Measurements from ENCODE around the gene ZNF541. TPM values are rescaled to one million over a fixed set of nuclear protein-coding genes. Genes with fewer than 3 reads are reported as not detected.
"Not testable (repeated sequence)": the region's sequence is repeated elsewhere in the genome, so short reads cannot be mapped to it uniquely, and the experiment has no call there.

ZNF541 gene
- total RNA-seq, 1 donor from 2014 or later = 0.99 TPM

GRCh38 chr19:47595944-47596343 is 23.0 kb upstream of the ZNF541 start:
- Histone ChIP-seq H3K9me3 (replicated peaks) (no peaks in the 10 kb centered on the region), H3K27me3 (ENCODE audit: low read depth) (no peaks in the 10 kb centered on the region), H3K27ac (replicated peaks) (no peak overlapping the region), H3K36me3 (no peaks in the 10 kb centered on the region), H3K4me1 (peaks cover 22% of the 10 kb centered on the region), H3K4me3 (no peak overlapping the region)
- no peak for DNase-seq
- intact Hi-C loops (cut with micrococcal nuclease) = loop anchor here (10.0 kb wide), 1 partner anchor 71 kb away; no protein-coding TSS in a partner anchor
- no peak for TF ChIP-seq CTCF (IDR thresholded peaks at IDR 0.05; ENCODE audit: borderline replicate concordance)

DNA sequence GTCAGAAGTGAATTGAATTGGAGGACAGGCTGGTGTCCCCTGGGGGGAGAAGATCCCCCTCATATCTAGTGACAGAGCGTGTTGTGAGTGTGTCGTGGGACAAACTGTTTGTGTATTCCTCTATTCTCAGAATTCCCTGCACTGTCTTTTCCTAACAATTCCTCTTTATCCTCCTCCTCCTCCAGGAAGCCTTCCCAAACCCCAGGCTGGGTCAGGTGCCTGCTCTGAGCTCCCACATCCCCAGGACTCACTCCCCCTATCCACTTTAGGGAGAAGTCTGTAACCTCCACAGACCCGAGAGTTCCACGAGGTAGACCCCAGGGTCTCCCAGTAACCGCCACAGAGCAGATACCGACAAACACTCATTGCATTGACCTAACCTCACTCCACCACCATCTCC is 20.9 kb upstream of the ZNF541 start:
- DNase-seq = no peak
- H3K4me3 ChIP-seq = no peak overlapping the region
- no peaks in the 10 kb centered on the region for H3K36me3 ChIP-seq
- intact Hi-C loops (cut with micrococcal nuclease) = loop anchor here (10.0 kb wide), 1 partner anchor 69 kb away; no protein-coding TSS in a partner anchor
- H3K9me3 ChIP-seq (replicated peaks) = no peaks in the 10 kb centered on the region
- H3K4me1 ChIP-seq = peaks cover 6% of the 10 kb centered on the region
- no peak overlapping the region for H3K27ac ChIP-seq (replicated peaks)
- H3K27me3 ChIP-seq (ENCODE audit: low read depth) = no peaks in the 10 kb centered on the region
- no peak for TF ChIP-seq CTCF (IDR thresholded peaks at IDR 0.05; ENCODE audit: borderline replicate concordance)

DNA sequence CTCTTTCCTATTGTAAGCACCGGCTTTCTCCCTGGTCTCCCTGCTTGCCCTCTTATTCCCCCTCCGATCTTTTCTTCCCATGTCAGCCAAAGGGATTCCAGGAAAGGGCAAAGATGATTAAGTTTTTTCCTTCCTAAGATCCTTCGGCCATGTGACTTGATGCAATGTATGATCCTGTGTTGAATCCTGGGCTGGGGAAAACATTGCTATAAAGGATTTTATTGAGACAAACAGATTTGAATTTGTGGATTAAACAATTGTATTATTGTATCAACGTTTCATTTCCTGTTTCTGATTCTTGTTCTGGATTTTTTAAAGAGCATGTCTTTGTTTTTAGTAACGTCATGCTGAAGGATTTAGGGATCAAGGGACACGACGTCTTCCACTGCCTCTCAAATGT is 16.9 kb upstream of the ZNF541 start:
- peaks cover 14% of the 10 kb centered on the region for H3K9me3 ChIP-seq (replicated peaks)
- no peak overlapping the region for H3K27ac ChIP-seq (replicated peaks)
- intact Hi-C loops (cut with micrococcal nuclease) = loop anchor here (10.0 kb wide), 1 partner anchor 65 kb away; no protein-coding TSS in a partner anchor
- TF ChIP-seq CTCF (IDR thresholded peaks at IDR 0.05; ENCODE audit: borderline replicate concordance) = no peak
- no peaks in the 10 kb centered on the region for H3K4me1 ChIP-seq
- H3K36me3 ChIP-seq = no peaks in the 10 kb centered on the region
- DNase-seq = no peak
- H3K27me3 ChIP-seq (ENCODE audit: low read depth) = no peaks in the 10 kb centered on the region
- no peak overlapping the region for H3K4me3 ChIP-seq

- H3K4me1 ChIP-seq = no peaks in the 10 kb centered on the region
- H3K4me3 ChIP-seq = no peak overlapping the region
- TF ChIP-seq CTCF (IDR thresholded peaks at IDR 0.05; ENCODE audit: borderline replicate concordance) = no peak
- no peak for DNase-seq
- intact Hi-C loops (cut with micrococcal nuclease) = no loop called here
- peaks cover 14% of the 10 kb centered on the region for H3K9me3 ChIP-seq (replicated peaks)
- H3K36me3 ChIP-seq = no peaks in the 10 kb centered on the region
- H3K27me3 ChIP-seq (ENCODE audit: low read depth) = no peaks in the 10 kb centered on the region
- H3K27ac ChIP-seq (replicated peaks) = no peak overlapping the region
These were observed 14.3 kb upstream of the ZNF541 start for GRCh38 chr19:47587295-47587694.

DNA sequence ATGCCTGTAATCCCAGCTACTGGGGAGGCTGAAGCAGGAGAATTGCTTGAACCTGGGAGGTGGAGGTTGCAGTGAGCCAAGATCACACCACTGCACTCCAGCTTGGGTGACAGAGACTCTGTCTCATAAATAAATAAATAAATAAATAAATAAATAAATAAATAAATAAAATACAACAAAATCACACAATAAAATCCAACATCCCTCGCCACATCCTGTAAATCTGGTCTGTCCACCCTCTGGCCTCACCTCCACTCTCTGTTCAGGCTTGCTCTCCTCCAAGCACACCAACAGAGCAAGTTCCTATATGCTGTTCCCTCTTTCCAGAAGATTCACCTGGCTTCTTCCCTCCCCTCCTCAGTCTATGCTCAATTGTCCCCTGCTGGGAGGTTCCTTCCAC is 10.2 kb upstream of the ZNF541 start:
- H3K36me3 ChIP-seq; H3K27me3 ChIP-seq (ENCODE audit: low read depth); DNase-seq; intact Hi-C loops (cut with micrococcal nuclease); H3K4me3 ChIP-seq; H3K4me1 ChIP-seq; H3K27ac ChIP-seq (replicated peaks): not testable (repeated sequence)
- H3K9me3 ChIP-seq (replicated peaks) = peaks cover 14% of the 10 kb centered on the region

DNA sequence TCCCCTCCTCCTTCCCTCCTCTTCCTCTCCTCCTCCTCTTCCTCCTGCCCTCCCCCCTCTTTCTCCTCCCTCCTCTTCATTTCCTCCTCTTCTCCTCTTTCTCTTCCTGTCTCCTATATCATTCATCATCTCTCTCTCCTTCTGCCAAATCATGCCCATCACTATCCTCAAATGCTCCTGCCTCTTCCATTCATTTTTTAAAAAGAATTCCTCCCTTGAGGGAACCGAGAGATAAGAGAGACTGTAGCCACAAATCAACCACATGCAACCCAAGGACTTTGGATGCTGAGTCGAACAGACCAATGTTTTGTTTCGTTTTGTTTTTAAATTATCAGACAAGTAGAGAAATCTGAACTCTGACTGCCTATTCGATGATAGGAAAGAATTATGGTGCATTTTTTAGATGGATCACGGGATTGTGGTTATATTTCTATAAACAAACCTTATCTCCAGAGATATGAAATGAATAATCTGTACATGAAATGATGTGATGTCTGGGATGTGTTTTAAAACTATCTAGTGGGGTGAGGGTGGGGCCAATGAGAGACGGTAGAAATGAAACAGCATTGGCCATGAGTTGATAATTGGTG is 9.5 kb upstream of the ZNF541 start:
- intact Hi-C loops (cut with micrococcal nuclease) = no loop called here
- H3K27me3 ChIP-seq (ENCODE audit: low read depth) = no peaks in the 10 kb centered on the region
- peak overlapping the region; percentile 18 for H3K27ac ChIP-seq (replicated peaks)
- H3K4me3 ChIP-seq = no peak overlapping the region
- DNase-seq = no peak
- H3K4me1 ChIP-seq = no peaks in the 10 kb centered on the region
- peaks cover 14% of the 10 kb centered on the region for H3K9me3 ChIP-seq (replicated peaks)
- H3K36me3 ChIP-seq = no peaks in the 10 kb centered on the region
- TF ChIP-seq CTCF (IDR thresholded peaks at IDR 0.05; ENCODE audit: borderline replicate concordance) = no peak
